Activated naive CD4-positive, alpha-beta T cell treated with Interleukin-2 at 50 U/mL for 16 hours (primary cell): ENCODE results near the gene ZSCAN30.
"Not testable (repeated sequence)": the region's sequence is repeated elsewhere in the genome, so short reads cannot be mapped to it uniquely, and the experiment has no call there.

Source experiments
- DNase-seq: peaks from one replicate; pipeline ENCODE4 v3.0.0-alpha.2; 2020

Gene ZSCAN30

GRCh38 chr18:35227254-35227653 lies 62.8 kb downstream of the ZSCAN30 start:
- no peak for DNase-seq

DNA sequence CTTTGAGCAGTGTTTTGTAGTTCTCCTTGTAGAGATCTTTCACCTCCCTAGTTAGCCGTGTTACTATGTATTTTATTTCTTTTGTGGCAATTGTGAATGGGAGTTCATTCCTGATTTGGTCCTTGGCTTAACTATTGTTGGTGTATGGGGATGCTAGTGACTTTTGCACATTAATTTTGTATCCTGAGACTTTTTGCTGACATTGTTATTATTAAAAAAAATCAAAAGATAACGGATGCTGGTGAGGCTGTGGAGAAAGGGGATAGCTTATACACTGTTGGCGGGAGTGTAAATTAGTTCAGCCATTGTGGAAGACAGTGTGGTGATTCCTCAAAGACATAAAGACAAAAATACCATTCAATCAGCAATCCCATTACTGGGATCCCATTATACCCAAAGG lies 66.2 kb downstream of the ZSCAN30 start:
- DNase-seq = no peak

DNA sequence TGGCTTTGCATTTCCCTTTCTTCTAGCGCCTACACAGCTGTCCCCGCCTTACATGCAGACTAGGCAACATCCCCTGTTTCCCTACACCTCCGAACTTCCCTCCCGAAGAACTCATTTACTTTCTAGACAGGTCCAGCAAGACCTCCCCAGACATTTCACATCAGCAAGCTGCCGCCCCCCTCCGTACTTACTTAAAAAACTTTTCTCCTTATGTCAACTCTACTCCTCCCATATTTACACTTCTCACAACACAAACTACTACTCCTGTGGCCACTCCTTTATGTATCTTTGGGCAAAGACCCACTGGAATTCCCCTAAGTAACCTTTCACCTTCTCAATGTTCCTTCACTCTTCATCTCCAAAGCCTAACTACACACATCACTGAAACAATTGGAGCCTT lies 69.6 kb downstream of the ZSCAN30 start:
- no peak for DNase-seq

DNA sequence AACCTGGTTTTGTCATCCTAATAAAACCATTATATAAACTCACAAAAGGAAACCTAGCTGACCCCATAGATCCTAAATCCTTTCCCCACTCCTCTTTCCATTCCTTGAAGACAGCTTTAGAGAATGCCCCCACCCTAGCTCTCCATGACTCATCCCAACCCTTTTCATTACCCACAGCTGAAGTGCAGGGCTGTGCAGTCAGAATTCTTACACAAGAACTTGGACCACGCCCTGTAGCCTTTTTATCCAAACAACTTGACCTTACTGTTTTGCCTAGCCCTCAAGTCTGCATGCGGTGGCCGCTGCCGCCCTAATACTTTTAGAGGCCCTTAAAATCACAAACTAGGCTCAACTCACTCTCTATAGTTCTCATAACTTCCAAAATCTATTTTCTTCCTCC lies 70.7 kb downstream of the ZSCAN30 start:
- not testable (repeated sequence) for DNase-seq

DNA sequence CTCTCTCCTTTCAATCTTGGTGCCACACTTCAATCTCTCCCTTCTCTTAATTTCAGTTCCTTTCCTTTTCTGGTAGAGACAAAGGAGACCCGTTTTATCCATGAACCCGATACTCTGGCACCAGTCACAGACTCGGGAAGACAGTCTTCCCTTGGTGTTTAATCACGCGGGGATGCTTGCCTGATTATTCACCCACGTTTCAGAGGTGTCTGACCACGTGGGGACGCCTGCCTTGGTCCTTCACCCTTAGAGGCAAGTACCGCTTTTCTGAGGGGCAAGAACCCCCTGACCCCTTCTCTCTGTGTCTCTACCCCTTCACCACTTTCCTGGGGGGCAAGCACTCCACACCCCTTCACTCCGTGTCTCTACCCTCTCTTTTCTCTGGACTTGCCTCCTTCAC lies 73.4 kb downstream of the ZSCAN30 start:
- not testable (repeated sequence) for DNase-seq

DNA sequence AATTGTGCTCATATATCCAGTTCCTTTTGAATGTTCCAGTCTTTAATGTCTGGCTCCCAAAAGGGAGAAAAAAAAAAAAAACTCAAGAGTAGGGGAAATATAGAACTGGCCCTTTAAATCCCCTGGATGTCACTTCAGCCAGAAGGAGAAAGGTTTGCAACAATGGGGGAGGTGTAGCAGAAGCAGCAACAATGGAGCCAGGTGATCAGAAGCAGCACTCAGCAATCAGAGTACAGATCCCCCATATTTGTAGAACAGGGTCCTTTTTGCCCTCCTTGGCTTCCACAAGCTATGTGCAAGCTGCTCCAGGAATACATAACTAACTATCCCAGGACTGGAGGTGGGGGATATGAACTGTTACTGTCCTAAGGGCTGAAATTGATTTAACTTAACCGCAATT lies 75.0 kb downstream of the ZSCAN30 start:
- DNase-seq = no peak

DNA sequence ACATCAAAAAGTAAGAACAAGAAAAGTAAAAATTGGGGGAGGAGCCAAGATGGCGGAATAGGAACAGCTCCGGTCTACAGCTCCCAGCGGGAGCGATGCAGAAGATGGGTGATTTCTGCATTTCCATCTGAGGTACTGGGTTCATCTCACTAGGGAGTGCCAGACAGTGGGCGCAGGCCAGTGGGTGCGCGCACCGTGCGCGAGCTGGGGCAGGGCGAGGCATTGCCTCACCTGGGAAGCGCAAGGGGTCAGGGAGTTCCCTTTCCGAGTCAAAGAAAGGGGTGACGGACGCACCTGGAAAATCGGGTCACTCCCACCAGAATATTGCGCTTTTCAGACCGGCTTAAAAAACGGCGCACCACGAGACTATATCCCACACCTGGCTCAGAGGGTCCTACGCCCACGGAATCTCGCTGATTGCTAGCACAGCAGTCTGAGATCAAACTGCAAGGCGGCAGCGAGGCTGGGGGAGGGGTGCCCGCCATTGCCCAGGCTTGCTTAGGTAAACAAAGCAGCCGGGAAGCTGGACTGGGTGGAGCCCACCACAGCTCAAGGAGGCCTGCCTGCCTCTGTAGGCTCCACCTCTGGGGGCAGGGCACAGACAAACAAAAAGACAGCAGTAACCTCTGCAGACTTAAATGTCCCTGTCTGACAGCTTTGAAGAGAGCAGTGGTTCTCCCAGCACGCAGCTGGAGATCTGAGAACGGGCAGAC lies 84.1 kb downstream of the ZSCAN30 start:
- not testable (repeated sequence) for DNase-seq

DNA sequence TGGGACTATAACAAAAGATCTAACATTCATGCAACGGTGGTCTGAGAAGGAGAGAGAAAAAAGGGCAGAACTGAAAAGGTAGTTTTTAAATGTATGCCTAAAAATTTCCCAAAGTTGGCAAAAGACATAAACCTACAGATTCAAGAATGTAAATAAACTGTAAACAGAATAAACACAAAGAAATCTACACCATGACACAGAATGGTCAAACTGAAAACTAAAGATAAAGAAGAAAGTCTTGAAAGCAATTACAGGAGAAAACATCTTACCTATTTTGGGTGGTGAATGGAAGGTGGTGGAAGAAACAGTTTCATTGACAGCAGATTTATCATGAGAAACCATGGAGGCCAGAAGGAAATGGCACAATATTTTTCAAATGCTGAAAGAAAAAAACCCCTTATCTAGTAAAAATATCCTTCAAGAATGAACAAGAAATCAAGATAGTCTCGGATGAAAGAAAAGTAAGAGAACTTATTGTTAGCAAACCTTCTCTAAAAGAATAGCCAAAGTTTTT lies 84.8 kb downstream of the ZSCAN30 start:
- DNase-seq = no peak

DNA sequence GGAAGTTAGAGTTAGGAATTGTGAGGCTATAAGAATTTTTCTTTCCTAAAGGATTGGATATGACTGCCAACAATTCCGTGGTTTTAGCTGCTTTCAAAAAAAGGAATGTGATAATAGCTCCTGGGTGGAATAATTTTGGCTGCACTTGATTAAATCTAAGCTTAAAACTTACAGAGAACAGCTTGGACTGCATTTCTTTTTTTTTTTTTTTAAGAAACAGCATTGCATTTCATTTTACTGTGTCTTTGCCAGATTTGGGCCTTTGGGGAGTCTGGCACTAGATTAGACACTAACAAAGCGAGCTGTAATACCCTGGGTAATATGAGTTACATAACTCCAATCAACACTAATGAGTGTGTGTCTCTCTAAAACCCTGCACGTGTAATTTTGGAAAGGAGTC lies 87.0 kb downstream of the ZSCAN30 start:
- no peak for DNase-seq

GRCh38 chr18:35201256-35201931 lies 88.6 kb downstream of the ZSCAN30 start:
- DNase-seq = no peak
